HG02938 (cell line): Measurements from ENCODE around the gene METAP2.
"Not testable (repeated sequence)": the region's sequence is repeated elsewhere in the genome, so short reads cannot be mapped to it uniquely, and the experiment has no call there.

Experiments used
- ATAC-seq: cut with Tn5 transposase; IDR thresholded peaks from one replicate; pipeline ENCODE4 v1.9.1; 2021; ENCODE audit warnings: mild to moderate bottlenecking, moderate library complexity; ENCODE audit not compliant: unreplicated experiment

METAP2 gene

GRCh38 chr12:95473884-95474659 lies at the start of gene METAP2:
Gene METAP2, plus strand, starts transcription at chr12:95474152. Its CDS starts 28 bp downstream, at chr12:95474180.
- peak; percentile 96 for ATAC-seq

GRCh38 chr12:95424271-95424994 lies 49.5 kb upstream of the METAP2 start:
- ATAC-seq = no peak

GRCh38 chr12:95429172-95429510 lies 44.8 kb upstream of the METAP2 start:
- ATAC-seq = no peak

- ATAC-seq = no peak
These were observed 42.8 kb upstream of the METAP2 start for GRCh38 chr12:95431120-95431519.

- ATAC-seq = no peak
These were observed 38.6 kb upstream of the METAP2 start for GRCh38 chr12:95435355-95435754.

GRCh38 chr12:95437565-95437964 lies 36.4 kb upstream of the METAP2 start:
- no peak for ATAC-seq

GRCh38 chr12:95439461-95440230 lies 34.3 kb upstream of the METAP2 start:
- ATAC-seq = no peak

- ATAC-seq = no peak
These were observed 33.6 kb upstream of the METAP2 start for GRCh38 chr12:95440401-95440800.

GRCh38 chr12:95443459-95443858 lies 30.5 kb upstream of the METAP2 start:
- no peak for ATAC-seq

- ATAC-seq = not testable (repeated sequence)
These were observed 28.9 kb upstream of the METAP2 start for GRCh38 chr12:95445099-95445498.

GRCh38 chr12:95445884-95446505 lies 28.0 kb upstream of the METAP2 start:
- ATAC-seq = no peak

GRCh38 chr12:95446506-95446900 lies 27.4 kb upstream of the METAP2 start:
- no peak for ATAC-seq

GRCh38 chr12:95449656-95450055 lies 24.3 kb upstream of the METAP2 start:
- not testable (repeated sequence) for ATAC-seq

- ATAC-seq = not testable (repeated sequence)
These were observed 21.5 kb upstream of the METAP2 start for GRCh38 chr12:95452501-95452900.

- not testable (repeated sequence) for ATAC-seq
These were observed 20.1 kb upstream of the METAP2 start for GRCh38 chr12:95453881-95454280.

- ATAC-seq = not testable (repeated sequence)
These were observed 19.2 kb upstream of the METAP2 start for GRCh38 chr12:95454780-95455215.

- not testable (repeated sequence) for ATAC-seq
These were observed 16.3 kb upstream of the METAP2 start for GRCh38 chr12:95457605-95458004.

GRCh38 chr12:95458761-95459160 lies 15.2 kb upstream of the METAP2 start:
- ATAC-seq = no peak

GRCh38 chr12:95459310-95459709 lies 14.6 kb upstream of the METAP2 start:
- ATAC-seq = no peak

GRCh38 chr12:95460105-95460504 lies 13.8 kb upstream of the METAP2 start:
- no peak for ATAC-seq

- no peak for ATAC-seq
These were observed 13.1 kb upstream of the METAP2 start for GRCh38 chr12:95460896-95461295.
